Natural killer cell (primary cell): ENCODE data around the gene SHISA6. TPM values are rescaled to one million over a fixed set of nuclear protein-coding genes. Genes with fewer than 3 reads are reported as not detected.

Source experiments
- ATAC-seq, 3 donors: fragments of 150-1000 bp in 2 of 3; fragments of 200-7000 bp in 1 of 3; cut with Tn5 transposase; 1 replicate in 1 of 3; 2 replicates in 2 of 3; pipeline ENCODE4 v1.10.0; 2021; ENCODE audit warnings: mild to moderate bottlenecking in 2 of 3, moderate library complexity in 2 of 3
- DNase-seq, 2 donors: peaks; one replicate each; pipeline versions ENCODE4 v3.0.0 to v3.0.0-alpha.2; 2013 to 2021; ENCODE audit warnings: mixed read lengths in 1 of 2
- H3K27ac ChIP-seq: one replicate; pipeline ENCODE4 v1.5.1; 2013; ENCODE audit warnings: mild to moderate bottlenecking, low read length
- H3K27me3 ChIP-seq: one replicate; pipeline ENCODE4 v1.6.1; 2013; ENCODE audit warnings: low read length; ENCODE audit not compliant: control insufficient read depth, insufficient read depth
- H3K36me3 ChIP-seq: one replicate; pipeline ENCODE4 v1.6.1; 2013; ENCODE audit warnings: low read length; ENCODE audit not compliant: control insufficient read depth, insufficient read depth
- H3K4me1 ChIP-seq: one replicate; pipeline ENCODE4 v1.6.1; 2013; ENCODE audit warnings: low read length; ENCODE audit not compliant: control insufficient read depth, insufficient read depth
- H3K4me3 ChIP-seq: one replicate; pipeline ENCODE4 v1.5.1; 2013; ENCODE audit warnings: low read length
- H3K9me3 ChIP-seq: one replicate; pipeline ENCODE4 v1.6.1; 2013; ENCODE audit warnings: low read length; ENCODE audit not compliant: control insufficient read depth, insufficient read depth
- H3K27ac Mint-ChIP-seq, 2 donors: one replicate each; pipeline ENCODE4 v1.8.0; 2022; ENCODE audit warnings: mild to moderate bottlenecking in 2 of 2, mixed read lengths in 2 of 2, moderate library complexity in 1 of 2
- H3K27me3 Mint-ChIP-seq, 2 donors: one replicate each; pipeline ENCODE4 v1.8.0; 2022; ENCODE audit warnings: low read depth in 2 of 2, mixed read lengths in 2 of 2
- H3K36me3 Mint-ChIP-seq: one replicate; pipeline ENCODE4 v1.8.0; 2022; ENCODE audit warnings: mixed read lengths
- H3K4me1 Mint-ChIP-seq, 2 donors: one replicate each; pipeline ENCODE4 v1.8.0; 2022; ENCODE audit warnings: mixed read lengths in 2 of 2
- H3K4me3 Mint-ChIP-seq: one replicate; pipeline ENCODE4 v1.8.0; 2022; ENCODE audit warnings: mild to moderate bottlenecking, moderate library complexity, mixed read lengths
- H3K9me3 Mint-ChIP-seq, 2 donors: one replicate each; pipeline ENCODE4 v1.8.0; 2022; ENCODE audit warnings: mixed read lengths in 2 of 2
- CTCF ChIP-seq: fragments of 200-600 bp; IDR thresholded peaks from one replicate; pipeline ENCODE4 v1.8.0; 2022; ENCODE audit warnings: antibody characterized with exemption
- WGBS: methylation state at CpG from one replicate; pipeline ENCODE4 v1.1.7; 2013; ENCODE audit warnings: missing lambda C conversion rate; ENCODE audit not compliant: insufficient coverage; 5-methylcytosine and 5-hydroxymethylcytosine counted together
- intact Hi-C: fragments of 100-400 bp; cut with micrococcal nuclease; formaldehyde crosslinking; loops from one replicate; pipeline ENCODE4 v1.14.2; 2022
- total RNA-seq, 4 donors: library from RNA; stranded (reverse); fragments of 120-200 nt in 1 of 4; gene quantifications; one replicate each; pipeline versions ENCODE4 v1.2.3 to v1.2.4, GENCODE V29; 2013 to 2022

Gene SHISA6
- total RNA-seq, 3 donors from 2014 or later (not counting 1 experiment from before 2014, with no cell fraction given) = not detected

GRCh38 chr17:11601661-11602060 is 360.6 kb downstream of the SHISA6 start:
- H3K27ac Mint-ChIP-seq = no peak overlapping the region
- no peak for ATAC-seq
- Histone ChIP-seq H3K27ac (no peak overlapping the region), H3K9me3 (no peaks in the 10 kb centered on the region), H3K27me3 (peaks cover 7% of the 10 kb centered on the region), H3K4me3 (no peak overlapping the region), H3K36me3 (no peaks in the 10 kb centered on the region), H3K4me1 (no peaks in the 10 kb centered on the region)
- H3K4me3 Mint-ChIP-seq = no peak overlapping the region
- no peak for DNase-seq
- intact Hi-C loops = no loop called here
- no peaks in the 10 kb centered on the region for H3K36me3 Mint-ChIP-seq
- peaks cover 0 to 4% of the 10 kb centered on the region in 2 donors for H3K4me1 Mint-ChIP-seq
- WGBS = no CpG with 5 or more reads among the region's 5 CpGs
- TF ChIP-seq CTCF = no peak
- peaks cover 14 to 16% of the 10 kb centered on the region in 2 donors for H3K27me3 Mint-ChIP-seq
- H3K9me3 Mint-ChIP-seq = peaks cover 0 to 4% of the 10 kb centered on the region in 2 donors

- no peaks in the 10 kb centered on the region for H3K36me3 Mint-ChIP-seq
- no peak overlapping the region for H3K4me3 ChIP-seq
- WGBS = 73% methylated on average over 6 of the region's 6 CpGs
- H3K36me3 ChIP-seq = no peaks in the 10 kb centered on the region
- H3K9me3 ChIP-seq = no peaks in the 10 kb centered on the region
- no peaks in the 10 kb centered on the region for H3K27me3 ChIP-seq
- TF ChIP-seq CTCF = no peak
- H3K4me1 Mint-ChIP-seq = no peaks in the 10 kb centered on the region
- no peak overlapping the region for H3K4me3 Mint-ChIP-seq
- H3K27ac Mint-ChIP-seq = no peak overlapping the region
- peaks cover 0 to 2% of the 10 kb centered on the region in 2 donors for H3K9me3 Mint-ChIP-seq
- H3K27ac ChIP-seq = no peak overlapping the region
- DNase-seq (no peak), ATAC-seq (no peak)
- H3K4me1 ChIP-seq = no peaks in the 10 kb centered on the region
- no peaks in the 10 kb centered on the region for H3K27me3 Mint-ChIP-seq
- intact Hi-C loops = no loop called here
These were observed 367.4 kb downstream of the SHISA6 start for GRCh38 chr17:11608396-11608795.

GRCh38 chr17:11610999-11611566 is 370.1 kb downstream of the SHISA6 start:
- H3K36me3 Mint-ChIP-seq = no peaks in the 10 kb centered on the region
- no peak for TF ChIP-seq CTCF
- no peak overlapping the region for H3K27ac Mint-ChIP-seq
- no peak overlapping the region for H3K4me3 Mint-ChIP-seq
- intact Hi-C loops = no loop called here
- no peaks in the 10 kb centered on the region for H3K4me1 Mint-ChIP-seq
- H3K4me1 ChIP-seq = no peaks in the 10 kb centered on the region
- no peak for ATAC-seq
- no peaks in the 10 kb centered on the region for H3K9me3 ChIP-seq
- H3K27ac ChIP-seq = no peak overlapping the region
- no peak overlapping the region for H3K4me3 ChIP-seq
- no peaks in the 10 kb centered on the region for H3K27me3 ChIP-seq
- H3K27me3 Mint-ChIP-seq = no peaks in the 10 kb centered on the region
- H3K36me3 ChIP-seq = no peaks in the 10 kb centered on the region
- peaks cover 0 to 2% of the 10 kb centered on the region in 2 donors for H3K9me3 Mint-ChIP-seq
- DNase-seq = no peak
- 23% methylated on average over 6 of the region's 6 CpGs for WGBS

DNA sequence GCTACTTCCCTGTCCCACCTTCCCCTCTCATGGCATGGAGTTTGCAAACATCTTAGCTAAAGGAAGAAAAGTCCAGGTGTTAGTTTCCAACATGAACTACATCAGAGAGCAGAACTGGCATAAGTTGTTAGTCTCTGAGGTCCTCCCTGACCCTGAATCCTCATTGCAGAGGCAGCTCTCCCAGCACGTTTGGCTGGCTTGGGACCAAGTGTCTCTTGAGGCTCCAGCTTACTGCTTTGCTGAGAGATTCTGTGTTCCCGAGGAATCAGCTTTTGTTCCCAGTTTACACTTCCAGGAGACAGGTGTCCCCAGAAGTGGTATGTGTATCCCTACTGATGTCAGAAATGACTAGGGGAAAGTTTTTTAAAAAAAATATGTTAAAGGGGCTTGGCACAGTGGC is 371.9 kb downstream of the SHISA6 start:
- no peak overlapping the region for H3K27ac Mint-ChIP-seq

More for the DNA sequence above, 371.9 kb downstream of the SHISA6 start:
- Mint-ChIP-seq H3K4me3 (no peak overlapping the region), H3K27me3 (no peaks in the 10 kb centered on the region), H3K4me1 (no peaks in the 10 kb centered on the region), H3K36me3 (no peaks in the 10 kb centered on the region), H3K9me3 (peaks cover 0 to 2% of the 10 kb centered on the region in 2 donors)
- H3K4me1 ChIP-seq = no peaks in the 10 kb centered on the region
- 46% methylated on average over 2 of the region's 2 CpGs for WGBS
- intact Hi-C loops = no loop called here
- no peak for ATAC-seq
- TF ChIP-seq CTCF = no peak
- H3K9me3 ChIP-seq = no peaks in the 10 kb centered on the region
- DNase-seq = no peak
- H3K27ac ChIP-seq = no peak overlapping the region
- no peak overlapping the region for H3K4me3 ChIP-seq
- no peaks in the 10 kb centered on the region for H3K36me3 ChIP-seq
- no peaks in the 10 kb centered on the region for H3K27me3 ChIP-seq
